Neural progenitor cell (in vitro differentiated cells): Measurements from ENCODE around the gene FAM32A.

Experiments
- CTCF ChIP-seq: fragments of 200-600 bp; sonication (generic); IDR thresholded peaks from 2 replicates; pipeline ENCODE4 v1.5.1; 2017; ENCODE audit warnings: antibody characterized with exemption, mild to moderate bottlenecking
- EZH2 ChIP-seq: fragments of 200-600 bp; sonication (generic); IDR thresholded peaks from 2 replicates; pipeline ENCODE4 v1.6.1; 2017; ENCODE audit warnings: antibody characterized with exemption, mild to moderate bottlenecking, moderate library complexity
- EZH2phosphoT487 ChIP-seq: fragments of 200-600 bp; sonication (generic); IDR thresholded peaks from 2 replicates; pipeline ENCODE4 v1.6.1; 2017; ENCODE audit warnings: antibody characterized with exemption

GRCh38 chr19:16170134-16170533 lies 15.1 kb upstream of the FAM32A start:
- TF ChIP-seq EZH2phosphoT487 = no peak
- no peak for TF ChIP-seq EZH2
- TF ChIP-seq CTCF = no peak
